PFSK-1 (cell line): ENCODE measurements around the gene NEK7.

Source experiments
- POLR2AphosphoS5 ChIP-seq: IDR thresholded peaks from 2 replicates; pipeline ENCODE4 v1.6.1; 2012; ENCODE audit warnings: low read depth, mild to moderate bottlenecking, control low read depth, low read length, moderate library complexity
- TAF1 ChIP-seq: IDR thresholded peaks from 2 replicates; pipeline ENCODE4 v1.6.1; 2012; ENCODE audit warnings: low read length, control low read depth, borderline replicate concordance; ENCODE audit not compliant: insufficient read depth

DNA sequence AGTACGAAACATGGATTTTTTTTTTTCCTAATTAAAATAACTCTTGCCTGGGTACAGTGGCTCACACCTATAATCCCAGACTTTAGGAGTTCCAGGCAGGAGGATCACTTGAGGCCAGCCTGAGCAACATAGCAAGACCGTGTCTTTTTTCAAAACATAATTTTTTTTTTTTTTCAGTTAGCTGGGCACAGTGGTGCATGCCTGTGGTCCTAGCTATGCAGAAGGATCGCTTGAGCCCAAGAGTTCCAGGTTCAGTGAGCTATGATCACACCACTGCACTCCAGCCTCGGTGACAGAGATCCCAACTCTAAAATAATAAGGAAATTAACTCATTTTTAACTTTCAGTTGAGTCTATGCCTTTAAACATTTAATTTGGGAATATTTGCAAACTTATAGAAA, 170.1 kb downstream of the NEK7 start:
- TF ChIP-seq POLR2AphosphoS5 (no peak), TAF1 (no peak)
